HepG2 (cell line): ENCODE data around the gene MACROD2. TPM values are rescaled to one million over a fixed set of nuclear protein-coding genes. Genes with fewer than 3 reads are reported as not detected.

Experiments used
- ATAC-seq: fragments of 200-7000 bp; cut with Tn5 transposase; 3 replicates; pipeline ENCODE4 v1.9.1; 2020; ENCODE audit warnings: mild to moderate bottlenecking, moderate library complexity
- BruUV-seq: library from RNA; stranded (reverse); fragments of 400-500 nt; replicated peaks from 2 replicates; lab custom pipeline; 2021; lab: Mats Ljungman, UMichigan
- CTCF ChIA-PET: fragments of 300-600 bp; formaldehyde crosslinking; extraction: SDS; loops from one replicate; lab custom pipeline; 2021; ENCODE audit warnings: low total read pairs, inconsistent platforms, low intra/inter-chr PET ratio; lab: Yijun Ruan, JAX
- POLR2A ChIA-PET: fragments of 350-600 bp; sonication (Branson Sonifier 250); formaldehyde crosslinking; loops from one replicate; lab custom pipeline; 2020; ENCODE audit warnings: antibody characterized with exemption, inconsistent platforms; lab: Yijun Ruan, JAX
- DNase-seq: peaks from one replicate; pipeline ENCODE4 v3.0.0-alpha.2; 2015; ENCODE audit warnings: low spot score
- FAIRE-seq: peaks from 3 replicates; lab custom pipeline; 2011; peaks lifted over from hg19 to GRCh38; lab: Jason Lieb, UNC
- H2AFZ ChIP-seq: one replicate; pipeline ENCODE4 v1.6.1; 2011; ENCODE audit warnings: low read length, inconsistent platforms
- H3K27ac ChIP-seq: fragments of 300-600 bp; 3 replicates; pipeline ENCODE4 v1.8.0; 2011; ENCODE audit warnings: mixed run types, mild to moderate bottlenecking, mixed read lengths, low read length, inconsistent platforms; ENCODE audit not compliant: insufficient read depth; ENCODE audit errors: extremely low read length
- H3K27me3 ChIP-seq, 2 experiments: fragments of 200-600 bp in 1 of 2; 2 replicates in 1 of 2; 3 replicates in 1 of 2; pipeline versions ENCODE4 v1.6.0 to v1.8.0; 2011; ENCODE audit warnings: low read length in 2 of 2, mild to moderate bottlenecking in 2 of 2, moderate library complexity in 2 of 2, inconsistent platforms in 1 of 2; ENCODE audit not compliant: insufficient read depth in 2 of 2, control insufficient read depth in 1 of 2
- H3K36me3 ChIP-seq, 2 experiments: fragments of 200-600 bp in 1 of 2; replicated peaks in 1 of 2; 2 replicates in 1 of 2; 3 replicates in 1 of 2; pipeline versions ENCODE4 v1.5.1 to v1.8.0; 2011; ENCODE audit warnings: low read length in 2 of 2, inconsistent platforms in 1 of 2; ENCODE audit not compliant: insufficient read depth in 2 of 2, control insufficient read depth in 1 of 2
- H3K4me1 ChIP-seq: 2 replicates; pipeline ENCODE4 v1.5.1; 2012; ENCODE audit warnings: low read length, inconsistent platforms; ENCODE audit not compliant: insufficient read depth
- H3K4me2 ChIP-seq: 2 replicates; pipeline ENCODE4 v1.6.0; 2011; ENCODE audit warnings: low read depth, low read length, inconsistent platforms
- H3K4me3 ChIP-seq, 3 experiments: fragments of 200-600 bp in 1 of 3; sonication (generic), shearing (Covaris generic) in 1 of 3; replicated peaks in 1 of 3; 2 replicates each; pipeline ENCODE4 v1.5.1; 2011 to 2016; ENCODE audit warnings: low read length in 3 of 3, inconsistent platforms in 2 of 3, low read depth in 2 of 3, mild to moderate bottlenecking in 2 of 3, control low read depth in 1 of 3, mixed read lengths in 1 of 3; ENCODE audit not compliant: insufficient read depth in 1 of 3
- H3K79me2 ChIP-seq: one replicate; pipeline ENCODE4 v1.6.1; 2011; ENCODE audit warnings: low read length, inconsistent platforms; ENCODE audit not compliant: insufficient read depth
- H3K9ac ChIP-seq: 2 replicates; pipeline ENCODE4 v1.6.0; 2011; ENCODE audit warnings: mild to moderate bottlenecking, low read depth, low read length, inconsistent platforms; ENCODE audit not compliant: insufficient read depth
- H3K9me3 ChIP-seq: 2 replicates; pipeline ENCODE4 v1.5.1; 2012; ENCODE audit warnings: mild to moderate bottlenecking, low read length
- H4K20me1 ChIP-seq: 2 replicates; pipeline ENCODE4 v1.6.0; 2011; ENCODE audit warnings: inconsistent platforms, mild to moderate bottlenecking, low read length, moderate library complexity; ENCODE audit not compliant: insufficient read depth
- BHLHE40 ChIP-seq: IDR thresholded peaks from 2 replicates; pipeline ENCODE4 v1.6.1; 2011; ENCODE audit warnings: low read length, improper control_type of control experiment
- CCAR2 ChIP-seq: fragments of 200-400 bp; formaldehyde crosslinking; optimal IDR thresholded peaks from 2 replicates; pipeline ENCODE3; 2018; ENCODE audit warnings: low read depth, mild to moderate bottlenecking, low read length, moderate library complexity
- CENPX ChIP-seq: sonication (generic); formaldehyde crosslinking; IDR thresholded peaks from 2 replicates; pipeline ENCODE4 v1.9.0; 2021; ENCODE audit warnings: mild to moderate bottlenecking, missing genetic modification reagents, moderate library complexity
- GATAD1 ChIP-seq: IDR thresholded peaks from 2 replicates; pipeline ENCODE4 v1.6.1; 2016; ENCODE audit warnings: missing genetic modification reagents, missing compliant biosample characterization
- HHEX ChIP-seq: IDR thresholded peaks from 2 replicates; pipeline ENCODE4 v1.6.1; 2016; ENCODE audit warnings: control low read depth
- HOXD1 ChIP-seq: sonication (generic); formaldehyde crosslinking; IDR thresholded peaks from 2 replicates; pipeline ENCODE4 v1.5.0; 2020; ENCODE audit warnings: missing genetic modification reagents
- IRF2 ChIP-seq: IDR thresholded peaks from 2 replicates; pipeline ENCODE4 v1.6.1; 2018; ENCODE audit warnings: missing genetic modification reagents, missing compliant biosample characterization
- MAF1 ChIP-seq: sonication (generic); formaldehyde crosslinking; IDR thresholded peaks from 2 replicates; pipeline ENCODE4 v1.5.0; 2020; ENCODE audit warnings: missing genetic modification reagents, borderline replicate concordance
- MEIS2 ChIP-seq: sonication (generic); formaldehyde crosslinking; IDR thresholded peaks from 2 replicates; pipeline ENCODE4 v1.9.0; 2021; ENCODE audit warnings: mild to moderate bottlenecking, missing genetic modification reagents
- NFE2L2 ChIP-seq: fragments of 150-350 bp; IDR thresholded peaks from 2 replicates; pipeline ENCODE4 v1.6.1; 2014; ENCODE audit warnings: low read length
- NR2F2 ChIP-seq: IDR thresholded peaks from 2 replicates; pipeline ENCODE4 v1.6.1; 2012; ENCODE audit warnings: low read depth, inconsistent platforms, borderline replicate concordance
- PAF1 ChIP-seq: IDR thresholded peaks from 2 replicates; pipeline ENCODE4 v1.6.1; 2016; ENCODE audit warnings: missing genetic modification reagents, missing compliant biosample characterization
- RFX3 ChIP-seq: IDR thresholded peaks from 2 replicates; pipeline ENCODE4 v1.6.1; 2016; ENCODE audit warnings: missing biosample characterization, missing genetic modification reagents
- TRIM24 ChIP-seq: sonication (generic); formaldehyde crosslinking; IDR thresholded peaks from 2 replicates; pipeline ENCODE4 v1.8.0; 2022; ENCODE audit warnings: mild to moderate bottlenecking, missing genetic modification reagents
- YY1 ChIP-seq: IDR thresholded peaks from 2 replicates; pipeline ENCODE4 v1.6.1; 2011; ENCODE audit warnings: low read length, low read depth, moderate library complexity, mild to moderate bottlenecking; ENCODE audit not compliant: insufficient read depth, insufficient replicate concordance
- ZBTB7A ChIP-seq: sonication (generic); formaldehyde crosslinking; IDR thresholded peaks from 2 replicates; pipeline ENCODE4 v1.8.0; 2022; ENCODE audit warnings: mild to moderate bottlenecking, missing genetic modification reagents
- ZFP1 ChIP-seq: IDR thresholded peaks from 2 replicates; pipeline ENCODE4 v1.6.1; 2016
- ZNF530 ChIP-seq: sonication (generic); formaldehyde crosslinking; IDR thresholded peaks from 2 replicates; pipeline ENCODE4 v1.5.0; 2020; ENCODE audit warnings: low read depth, mild to moderate bottlenecking, missing genetic modification reagents
- ZNF790 ChIP-seq: sonication (generic); formaldehyde crosslinking; IDR thresholded peaks from 2 replicates; pipeline ENCODE4 v1.8.0; 2022; ENCODE audit warnings: missing genetic modification reagents, mild to moderate bottlenecking, borderline replicate concordance
- ZNF841 ChIP-seq: sonication (generic); formaldehyde crosslinking; IDR thresholded peaks from 2 replicates; pipeline ENCODE4 v1.8.1; 2023; ENCODE audit warnings: missing genetic modification reagents, borderline replicate concordance
- WGBS: methylation state at CpG from one replicate; pipeline ENCODE4 v1.1.6; 2017; ENCODE audit warnings: low lambda C conversion rate; 5-methylcytosine and 5-hydroxymethylcytosine counted together
- in situ Hi-C: cut with HindIII; loops from 2 replicates; pipeline ENCODE4 v1.10.0; 2017; ENCODE audit warnings: low pct_unique_long_range_greater_than_20kb; ENCODE audit not compliant: extremely low pct_ligation_motif_present
- intact Hi-C: fragments of 100-400 bp; cut with micrococcal nuclease; formaldehyde crosslinking; loops from one replicate; pipeline ENCODE4 v1.10.0; 2022; ENCODE audit not compliant: unreplicated experiment
- polyA plus RNA-seq, 8 experiments: library from polyadenylated mRNA; depleted of rRNA in 3 of 8; stranded (reverse) in 7 of 8; unstranded in 1 of 8; fragments of >200 nt; fragmentation: Illumina TruSeq in 4 of 8; extraction: Trizol in 4 of 8; gene quantifications; 2 replicates each; pipeline versions ENCODE4 v1.2.1 to v1.2.3, GENCODE V29; 2011 to 2016; ENCODE audit warnings: low read depth in 4 of 8, missing spikeins in 1 of 8, mixed read lengths in 1 of 8; ENCODE audit not compliant: insufficient read depth in 1 of 8
- total RNA-seq, 5 experiments: library from RNA; depleted of rRNA; stranded (reverse); fragments of >200 nt; fragmentation: Illumina TruSeq; extraction: Trizol; gene quantifications; 2 replicates each; pipeline ENCODE4 v1.2.3, GENCODE V29; 2016; ENCODE audit warnings: low read depth in 1 of 5
- TF ChIP-seq, protein P1 (sequence below): sonication (generic); formaldehyde crosslinking; IDR thresholded peaks from 2 replicates; pipeline ENCODE4 v1.4.0; 2020; ENCODE audit warnings: missing genetic modification reagents, borderline replicate concordance
- TF ChIP-seq, protein P2 (sequence below): sonication (generic); formaldehyde crosslinking; IDR thresholded peaks from 2 replicates; pipeline ENCODE4 v1.8.0; 2022; ENCODE audit warnings: missing genetic modification reagents, mild to moderate bottlenecking, inconsistent platforms, borderline replicate concordance
- TF ChIP-seq, protein P3 (sequence below): IDR thresholded peaks from 2 replicates; pipeline ENCODE4 v1.6.1; 2018; ENCODE audit warnings: missing genetic modification reagents, mild to moderate bottlenecking, missing compliant biosample characterization

The MACROD2 gene
- total and polyA plus RNA-seq, 2 of the 13 experiments (the other 11 are each of a cell fraction or from before 2014, with no cell fraction given), result 0.13 to 0.51 TPM

DNA sequence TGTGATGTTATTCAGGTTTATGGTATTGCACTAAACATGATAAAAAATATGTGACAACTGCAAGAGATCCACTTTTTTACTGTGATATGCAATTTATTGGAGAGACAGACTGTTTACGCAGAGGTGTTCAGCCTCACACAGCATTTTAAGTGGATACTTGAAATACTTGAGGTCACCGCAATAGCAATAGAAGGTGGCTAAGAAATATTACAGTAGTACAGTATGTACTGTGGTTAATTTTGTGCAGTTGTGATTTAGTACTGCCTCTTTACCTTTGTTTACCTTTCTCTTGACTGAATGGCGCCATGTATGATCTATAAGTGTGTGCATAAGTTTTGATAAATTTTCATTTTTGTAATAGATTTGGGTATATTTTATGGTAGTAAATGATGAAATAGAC, 17.4 kb downstream of the MACROD2 start (continued):
- TF ChIP-seq, protein P1, sequence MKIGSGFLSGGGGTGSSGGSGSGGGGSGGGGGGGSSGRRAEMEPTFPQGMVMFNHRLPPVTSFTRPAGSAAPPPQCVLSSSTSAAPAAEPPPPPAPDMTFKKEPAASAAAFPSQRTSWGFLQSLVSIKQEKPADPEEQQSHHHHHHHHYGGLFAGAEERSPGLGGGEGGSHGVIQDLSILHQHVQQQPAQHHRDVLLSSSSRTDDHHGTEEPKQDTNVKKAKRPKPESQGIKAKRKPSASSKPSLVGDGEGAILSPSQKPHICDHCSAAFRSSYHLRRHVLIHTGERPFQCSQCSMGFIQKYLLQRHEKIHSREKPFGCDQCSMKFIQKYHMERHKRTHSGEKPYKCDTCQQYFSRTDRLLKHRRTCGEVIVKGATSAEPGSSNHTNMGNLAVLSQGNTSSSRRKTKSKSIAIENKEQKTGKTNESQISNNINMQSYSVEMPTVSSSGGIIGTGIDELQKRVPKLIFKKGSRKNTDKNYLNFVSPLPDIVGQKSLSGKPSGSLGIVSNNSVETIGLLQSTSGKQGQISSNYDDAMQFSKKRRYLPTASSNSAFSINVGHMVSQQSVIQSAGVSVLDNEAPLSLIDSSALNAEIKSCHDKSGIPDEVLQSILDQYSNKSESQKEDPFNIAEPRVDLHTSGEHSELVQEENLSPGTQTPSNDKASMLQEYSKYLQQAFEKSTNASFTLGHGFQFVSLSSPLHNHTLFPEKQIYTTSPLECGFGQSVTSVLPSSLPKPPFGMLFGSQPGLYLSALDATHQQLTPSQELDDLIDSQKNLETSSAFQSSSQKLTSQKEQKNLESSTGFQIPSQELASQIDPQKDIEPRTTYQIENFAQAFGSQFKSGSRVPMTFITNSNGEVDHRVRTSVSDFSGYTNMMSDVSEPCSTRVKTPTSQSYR, result no peak
- TF ChIP-seq ZNF530 (no peak), ZBTB7A (CRISPR knock-in tag) (no peak), HHEX (CRISPR knock-in tag) (no peak), CCAR2 (no peak), BHLHE40 (no peak), HOXD1 (CRISPR knock-in tag) (no peak), CENPX (CRISPR knock-in tag) (no peak), GATAD1 (CRISPR knock-in tag) (no peak)
- TF ChIP-seq, protein P2, sequence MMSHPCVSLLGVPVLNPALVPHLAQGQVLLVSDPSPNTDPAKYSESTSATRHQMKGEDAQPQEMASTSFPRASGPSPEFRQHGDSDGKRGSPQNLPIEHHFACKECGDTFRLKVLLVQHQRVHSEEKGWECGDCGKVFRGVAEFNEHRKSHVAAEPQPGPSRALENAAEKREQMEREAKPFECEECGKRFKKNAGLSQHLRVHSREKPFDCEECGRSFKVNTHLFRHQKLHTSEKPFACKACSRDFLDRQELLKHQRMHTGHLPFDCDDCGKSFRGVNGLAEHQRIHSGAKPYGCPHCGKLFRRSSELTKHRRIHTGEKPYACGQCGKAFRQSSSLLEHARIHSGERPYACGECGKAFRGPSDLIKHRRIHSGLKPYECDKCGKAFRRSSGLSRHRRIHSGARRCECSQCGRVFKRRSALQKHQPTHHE (CRISPR knock-in tag), result no peak

DNA sequence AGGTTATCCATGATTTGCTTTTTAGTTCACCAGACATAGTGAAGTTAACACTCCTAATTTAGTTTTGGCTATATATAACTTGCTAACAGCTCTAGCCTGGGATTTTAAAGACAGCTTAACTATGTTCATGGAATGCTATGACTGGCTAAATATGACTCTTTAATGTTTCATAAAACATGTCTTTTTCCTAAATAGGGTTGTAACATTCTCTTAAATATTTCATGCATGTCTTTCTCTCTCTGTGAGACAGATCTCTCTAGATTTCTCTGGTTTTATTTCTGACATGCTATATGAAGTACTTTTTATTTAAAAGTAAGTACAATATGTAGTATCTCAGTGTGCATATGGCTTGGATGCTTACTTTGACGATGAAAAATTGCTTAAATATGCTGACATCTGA, 35.7 kb downstream of the MACROD2 start:
- Histone ChIP-seq H3K9ac (no peak overlapping the region), H3K4me3 (no peak overlapping the region), H3K4me1 (no peaks in the 10 kb centered on the region), H3K27ac (no peak overlapping the region), H3K36me3 (no peaks in the 10 kb centered on the region), H2AFZ (no peak overlapping the region), H3K9me3 (no peaks in the 10 kb centered on the region), H3K27me3 (no peaks in the 10 kb centered on the region), H3K4me2 (no peak overlapping the region), H4K20me1 (no peaks in the 10 kb centered on the region), H3K79me2 (no peaks in the 10 kb centered on the region)
- no peak for FAIRE-seq
- intact Hi-C loops (no loop called here), in situ Hi-C loops (no loop called here)
- no peak for ATAC-seq
- WGBS, result 1% methylated on average over 1 of the region's 1 CpG
- ChIA-PET POLR2A (no interaction called here), CTCF (no interaction called here)
- no TSS peak for BruUV-seq
- DNase-seq, result no peak
- TF ChIP-seq MAF1 (no peak), NR2F2 (no peak), ZNF841 (CRISPR knock-in tag) (no peak), TRIM24 (no peak), RFX3 (CRISPR knock-in tag) (no peak), ZFP1 (CRISPR knock-in tag) (no peak), ZNF530 (no peak), MEIS2 (CRISPR knock-in tag) (no peak), ZNF790 (CRISPR knock-in tag) (no peak), IRF2 (no peak), PAF1 (CRISPR knock-in tag) (no peak), NFE2L2 (no peak), YY1 (no peak)
- TF ChIP-seq, protein P3, sequence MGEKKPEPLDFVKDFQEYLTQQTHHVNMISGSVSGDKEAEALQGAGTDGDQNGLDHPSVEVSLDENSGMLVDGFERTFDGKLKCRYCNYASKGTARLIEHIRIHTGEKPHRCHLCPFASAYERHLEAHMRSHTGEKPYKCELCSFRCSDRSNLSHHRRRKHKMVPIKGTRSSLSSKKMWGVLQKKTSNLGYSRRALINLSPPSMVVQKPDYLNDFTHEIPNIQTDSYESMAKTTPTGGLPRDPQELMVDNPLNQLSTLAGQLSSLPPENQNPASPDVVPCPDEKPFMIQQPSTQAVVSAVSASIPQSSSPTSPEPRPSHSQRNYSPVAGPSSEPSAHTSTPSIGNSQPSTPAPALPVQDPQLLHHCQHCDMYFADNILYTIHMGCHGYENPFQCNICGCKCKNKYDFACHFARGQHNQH (CRISPR knock-in tag), result no peak
